Epithelial cell of esophagus (primary cell): ENCODE measurements around the gene SGPL1.
A peak's percentile ranks its signal among the peaks of the same experiment; 100 is the strongest.
"Not testable (repeated sequence)": the region's sequence is repeated elsewhere in the genome, so short reads cannot be mapped to it uniquely, and the experiment has no call there.

ENCODE experiments used
- DNase-seq: peaks from one replicate; pipeline ENCODE4 v3.0.0; 2010; ENCODE audit warnings: low read depth
- H3K4me3 ChIP-seq: 2 replicates; pipeline ENCODE4 v1.5.1; 2011; ENCODE audit warnings: mild to moderate bottlenecking, low read length, control low read depth
- CTCF ChIP-seq: IDR thresholded peaks from 2 replicates; pipeline ENCODE4 v1.5.1; 2011; ENCODE audit warnings: low read depth, mild to moderate bottlenecking, low read length, control low read depth, inconsistent platforms; ENCODE audit not compliant: insufficient read depth; ENCODE audit errors: missing control alignments

The SGPL1 gene

GRCh38 chr10:70858759-70859158 is 43.0 kb downstream of the SGPL1 start:
- no peak for TF ChIP-seq CTCF
- no peak overlapping the region for H3K4me3 ChIP-seq
- DNase-seq, result no peak

GRCh38 chr10:70861495-70862197 is 45.9 kb downstream of the SGPL1 start:
- not testable (repeated sequence) for H3K4me3 ChIP-seq, DNase-seq

GRCh38 chr10:70863470-70864160 is 47.9 kb downstream of the SGPL1 start:
- TF ChIP-seq CTCF, result no peak
- no peak overlapping the region for H3K4me3 ChIP-seq
- no peak for DNase-seq

- TF ChIP-seq CTCF, result no peak
- no peak overlapping the region for H3K4me3 ChIP-seq
- no peak for DNase-seq
Measured at GRCh38 chr10:70864935-70865334, 49.2 kb downstream of the SGPL1 start.

- no peak for TF ChIP-seq CTCF
- no peak overlapping the region for H3K4me3 ChIP-seq
- peak; percentile 26 for DNase-seq
Measured at GRCh38 chr10:70866424-70866823, 50.7 kb downstream of the SGPL1 start.

GRCh38 chr10:70872291-70872690 is 56.5 kb downstream of the SGPL1 start:
- DNase-seq, result no peak
- no peak overlapping the region for H3K4me3 ChIP-seq
- no peak for TF ChIP-seq CTCF

- DNase-seq, result no peak
- no peak overlapping the region for H3K4me3 ChIP-seq
- no peak for TF ChIP-seq CTCF
Measured at GRCh38 chr10:70874061-70874460, 58.3 kb downstream of the SGPL1 start.
